GM19395 (cell line): ENCODE measurements around the gene ANAPC2.

Source experiments
- ATAC-seq: cut with Tn5 transposase; IDR thresholded peaks from one replicate; pipeline ENCODE4 v1.9.1; 2021; ENCODE audit warnings: mild to moderate bottlenecking, moderate library complexity; ENCODE audit not compliant: unreplicated experiment

The ANAPC2 gene

GRCh38 chr9:137215196-137215986, 27.0 kb upstream of the ANAPC2 start:
- no peak for ATAC-seq

- no peak for ATAC-seq
These were observed 26.3 kb upstream of the ANAPC2 start for GRCh38 chr9:137214620-137215019.

- no peak for ATAC-seq
These were observed 25.1 kb upstream of the ANAPC2 start for GRCh38 chr9:137213160-137214060.

GRCh38 chr9:137212520-137212919, 24.2 kb upstream of the ANAPC2 start:
- no peak for ATAC-seq

- ATAC-seq, result no peak
These were observed 23.2 kb upstream of the ANAPC2 start for GRCh38 chr9:137211532-137211931.

- ATAC-seq, result no peak
These were observed 18.2 kb upstream of the ANAPC2 start for GRCh38 chr9:137206602-137207001.

- peak; percentile 52 for ATAC-seq
These were observed 17.0 kb upstream of the ANAPC2 start, which contains the start of the genes NDOR1 and TMEM203 for GRCh38 chr9:137205126-137206069. Gene NDOR1 (plus strand): TSS chr9:137205700. CDS start chr9:137205778, 78 bp downstream. Gene TMEM203 (minus strand): TSS chr9:137205648. CDS start chr9:137205414, 234 bp downstream.

- no peak for ATAC-seq
These were observed 16.4 kb upstream of the ANAPC2 start for GRCh38 chr9:137204731-137205125.

- no peak for ATAC-seq
These were observed 14.6 kb upstream of the ANAPC2 start for GRCh38 chr9:137202966-137203365.

- ATAC-seq, result no peak
These were observed 13.0 kb upstream of the ANAPC2 start for GRCh38 chr9:137201205-137201868.

- ATAC-seq, result peak; percentile 87
These were observed 12.2 kb upstream of the ANAPC2 start, which contains the start of gene TPRN for GRCh38 chr9:137200311-137201204. Gene TPRN (minus strand): TSS chr9:137200741. CDS start chr9:137200711, 30 bp downstream.

- no peak for ATAC-seq
These were observed 11.2 kb upstream of the ANAPC2 start for GRCh38 chr9:137199411-137200121.

GRCh38 chr9:137198902-137199283, 10.5 kb upstream of the ANAPC2 start:
- ATAC-seq, result no peak

- ATAC-seq, result no peak
These were observed 9.9 kb upstream of the ANAPC2 start for GRCh38 chr9:137198051-137198901.

- no peak for ATAC-seq
These were observed 7.3 kb upstream of the ANAPC2 start for GRCh38 chr9:137195525-137196220.

- ATAC-seq, result no peak
These were observed 6.5 kb upstream of the ANAPC2 start for GRCh38 chr9:137194909-137195308.

- no peak for ATAC-seq
These were observed 6.0 kb upstream of the ANAPC2 start for GRCh38 chr9:137194388-137194787.
